MM.1S (cell line): ENCODE data around the gene ARHGEF38.

Source experiments
- DNase-seq: peaks from one replicate; pipeline ENCODE4 v3.0.0-alpha.2; 2015
- H2AFZ ChIP-seq: fragments of 300-600 bp; sonication (generic); 2 replicates; pipeline ENCODE4 v1.6.0; 2016; ENCODE audit warnings: antibody characterized with exemption, low read length
- H3F3A ChIP-seq: fragments of 300-600 bp; sonication (generic); 2 replicates; pipeline ENCODE4 v1.6.1; 2016; ENCODE audit warnings: mild to moderate bottlenecking, antibody characterized with exemption, low read length, moderate library complexity, mixed read lengths; ENCODE audit not compliant: insufficient read depth
- H3K27ac ChIP-seq: fragments of 300-600 bp; sonication (generic); 2 replicates; pipeline ENCODE4 v1.5.1; 2016; ENCODE audit warnings: mild to moderate bottlenecking, low read length
- H3K27me3 ChIP-seq: fragments of 300-600 bp; sonication (generic); replicated peaks from 2 replicates; pipeline ENCODE4 v1.6.0; 2016; ENCODE audit warnings: low read length; ENCODE audit not compliant: insufficient read depth
- H3K36me3 ChIP-seq: fragments of 300-600 bp; sonication (generic); replicated peaks from 2 replicates; pipeline ENCODE4 v1.6.1; 2016; ENCODE audit warnings: mild to moderate bottlenecking, low read length, mixed read lengths; ENCODE audit not compliant: insufficient read depth
- H3K4me1 ChIP-seq: fragments of 300-600 bp; sonication (generic); 2 replicates; pipeline ENCODE4 v1.6.1; 2016; ENCODE audit warnings: low read length, mixed read lengths
- H3K4me2 ChIP-seq: fragments of 300-600 bp; sonication (generic); 2 replicates; pipeline ENCODE4 v1.6.0; 2016; ENCODE audit warnings: low read depth, low read length
- H3K4me3 ChIP-seq: fragments of 300-600 bp; sonication (generic); 2 replicates; pipeline ENCODE4 v1.5.1; 2016; ENCODE audit warnings: low read length, mixed read lengths
- H3K79me2 ChIP-seq: fragments of 300-600 bp; sonication (generic); 2 replicates; pipeline ENCODE4 v1.6.1; 2016; ENCODE audit warnings: mixed run types, low read length, mixed read lengths
- H3K9ac ChIP-seq: fragments of 300-600 bp; sonication (generic); 2 replicates; pipeline ENCODE4 v1.6.1; 2016; ENCODE audit warnings: low read length, mixed read lengths
- H3K9me2 ChIP-seq: fragments of 300-600 bp; sonication (generic); replicated peaks from 2 replicates; pipeline ENCODE4 v1.6.1; 2016; ENCODE audit warnings: mild to moderate bottlenecking, low read length, mixed read lengths; ENCODE audit not compliant: insufficient read depth
- H3K9me3 ChIP-seq: fragments of 300-600 bp; sonication (generic); replicated peaks from 2 replicates; pipeline ENCODE4 v1.6.1; 2016; ENCODE audit warnings: mild to moderate bottlenecking, low read length, mixed read lengths; ENCODE audit not compliant: insufficient read depth
- H4K20me1 ChIP-seq: fragments of 300-600 bp; sonication (generic); 2 replicates; pipeline ENCODE4 v1.6.1; 2016; ENCODE audit warnings: mild to moderate bottlenecking, low read length, moderate library complexity, mixed read lengths; ENCODE audit not compliant: insufficient read depth
- EZH2 ChIP-seq: fragments of 300-600 bp; sonication (generic); optimal IDR thresholded peaks from 2 replicates; pipeline ENCODE3; 2017; ENCODE audit warnings: low read depth, mild to moderate bottlenecking, antibody characterized with exemption, low read length, mixed read lengths
- EZH2phosphoT487 ChIP-seq: fragments of 300-600 bp; sonication (generic); IDR thresholded peaks from 2 replicates; pipeline ENCODE4 v1.6.1; 2018; ENCODE audit warnings: antibody characterized with exemption, low read length
- TF ChIP-seq, protein P1 (sequence below): fragments of 300-600 bp; sonication (generic); IDR thresholded peaks from 2 replicates; pipeline ENCODE4 v1.5.1; 2016; ENCODE audit warnings: antibody characterized with exemption, low read length, mixed read lengths

ARHGEF38 gene

GRCh38 chr4:105569057-105569865, 16.8 kb downstream of the ARHGEF38 start:
- no peak overlapping the region for H3K4me3 ChIP-seq
- no peaks in the 10 kb centered on the region for H3K9me2 ChIP-seq
- H3K4me2 ChIP-seq: no peak overlapping the region
- no peaks in the 10 kb centered on the region for H3K79me2 ChIP-seq
- no peak overlapping the region for H2AFZ ChIP-seq
- H3K27me3 ChIP-seq: no peaks in the 10 kb centered on the region
- no peaks in the 10 kb centered on the region for H3K9me3 ChIP-seq
- no peaks in the 10 kb centered on the region for H3K4me1 ChIP-seq
- DNase-seq: no peak
- no peaks in the 10 kb centered on the region for H3K36me3 ChIP-seq
- no peak overlapping the region for H3K9ac ChIP-seq
- no peak overlapping the region for H3K27ac ChIP-seq
- TF ChIP-seq EZH2phosphoT487 (no peak), EZH2 (no peak)
- TF ChIP-seq, protein P1, sequence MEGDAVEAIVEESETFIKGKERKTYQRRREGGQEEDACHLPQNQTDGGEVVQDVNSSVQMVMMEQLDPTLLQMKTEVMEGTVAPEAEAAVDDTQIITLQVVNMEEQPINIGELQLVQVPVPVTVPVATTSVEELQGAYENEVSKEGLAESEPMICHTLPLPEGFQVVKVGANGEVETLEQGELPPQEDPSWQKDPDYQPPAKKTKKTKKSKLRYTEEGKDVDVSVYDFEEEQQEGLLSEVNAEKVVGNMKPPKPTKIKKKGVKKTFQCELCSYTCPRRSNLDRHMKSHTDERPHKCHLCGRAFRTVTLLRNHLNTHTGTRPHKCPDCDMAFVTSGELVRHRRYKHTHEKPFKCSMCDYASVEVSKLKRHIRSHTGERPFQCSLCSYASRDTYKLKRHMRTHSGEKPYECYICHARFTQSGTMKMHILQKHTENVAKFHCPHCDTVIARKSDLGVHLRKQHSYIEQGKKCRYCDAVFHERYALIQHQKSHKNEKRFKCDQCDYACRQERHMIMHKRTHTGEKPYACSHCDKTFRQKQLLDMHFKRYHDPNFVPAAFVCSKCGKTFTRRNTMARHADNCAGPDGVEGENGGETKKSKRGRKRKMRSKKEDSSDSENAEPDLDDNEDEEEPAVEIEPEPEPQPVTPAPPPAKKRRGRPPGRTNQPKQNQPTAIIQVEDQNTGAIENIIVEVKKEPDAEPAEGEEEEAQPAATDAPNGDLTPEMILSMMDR: no peak
- no peaks in the 10 kb centered on the region for H4K20me1 ChIP-seq
- no peaks in the 10 kb centered on the region for H3F3A ChIP-seq

DNA sequence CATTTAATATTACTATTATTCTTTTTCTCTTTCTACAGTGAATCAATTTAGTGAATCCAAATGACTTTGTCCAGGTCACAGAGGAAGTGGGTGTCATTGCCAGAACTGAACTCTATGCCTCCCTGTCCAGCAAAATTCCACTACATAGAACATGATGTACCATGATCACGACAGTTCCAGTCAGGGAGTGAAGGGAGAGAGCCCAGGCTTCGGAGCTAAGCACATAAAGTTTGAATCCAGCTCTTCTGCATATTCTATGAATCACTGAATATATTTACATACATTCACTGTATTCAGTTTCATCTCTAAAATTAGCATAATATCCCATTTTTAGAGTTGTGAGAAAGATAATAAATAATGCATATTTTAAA, 17.4 kb downstream of the ARHGEF38 start:
- DNase-seq: no peak
- no peaks in the 10 kb centered on the region for H3K9me2 ChIP-seq
- no peaks in the 10 kb centered on the region for H3K36me3 ChIP-seq
- no peaks in the 10 kb centered on the region for H3F3A ChIP-seq
- H2AFZ ChIP-seq: no peak overlapping the region
- TF ChIP-seq, protein P1: no peak
- TF ChIP-seq EZH2phosphoT487: no peak
- TF ChIP-seq EZH2: no peak
- no peak overlapping the region for H3K4me2 ChIP-seq
- H3K4me3 ChIP-seq: no peak overlapping the region
- H3K27me3 ChIP-seq: no peaks in the 10 kb centered on the region
- no peak overlapping the region for H3K27ac ChIP-seq
- no peak overlapping the region for H3K9ac ChIP-seq
- H4K20me1 ChIP-seq: no peaks in the 10 kb centered on the region
- H3K4me1 ChIP-seq: no peaks in the 10 kb centered on the region
- no peaks in the 10 kb centered on the region for H3K79me2 ChIP-seq
- H3K9me3 ChIP-seq: no peaks in the 10 kb centered on the region

DNA sequence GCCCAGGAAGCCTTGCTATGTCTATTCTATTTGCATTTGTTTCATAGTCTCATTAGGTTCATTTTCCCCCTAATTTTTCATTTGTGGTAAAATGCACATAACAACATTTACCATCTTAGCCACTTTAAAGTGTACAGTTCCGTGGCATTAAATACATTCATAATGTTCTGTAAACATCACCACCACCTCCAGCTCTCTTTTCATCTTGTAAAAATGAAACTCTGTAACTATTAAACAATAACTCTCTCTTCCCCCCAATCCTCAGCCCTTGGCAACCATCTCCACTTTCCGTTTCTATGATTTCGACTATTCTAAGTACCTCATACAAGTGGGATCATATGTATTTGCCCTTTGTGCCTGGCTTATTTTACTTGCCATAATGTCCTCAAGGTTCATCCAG, 19.9 kb downstream of the ARHGEF38 start:
- Histone ChIP-seq H3K27ac (no peak overlapping the region), H3K9me3 (no peaks in the 10 kb centered on the region), H3K9me2 (no peaks in the 10 kb centered on the region), H3F3A (no peaks in the 10 kb centered on the region), H3K27me3 (no peaks in the 10 kb centered on the region), H3K4me3 (no peak overlapping the region), H4K20me1 (no peaks in the 10 kb centered on the region), H3K79me2 (no peaks in the 10 kb centered on the region; the same call in 1 of the 2 replicates), H3K9ac (no peak overlapping the region), H3K4me2 (no peak overlapping the region), H3K4me1 (no peaks in the 10 kb centered on the region), H3K36me3 (no peaks in the 10 kb centered on the region), H2AFZ (no peak overlapping the region)
- no peak for DNase-seq
- TF ChIP-seq EZH2 (no peak), EZH2phosphoT487 (no peak)
- TF ChIP-seq, protein P1: no peak
